ENCODE measurements around the gene ADAMTS17.
"Not testable (repeated sequence)": the region's sequence is repeated elsewhere in the genome, so short reads cannot be mapped to it uniquely, and the experiment has no call there.

Gene ADAMTS17

DNA sequence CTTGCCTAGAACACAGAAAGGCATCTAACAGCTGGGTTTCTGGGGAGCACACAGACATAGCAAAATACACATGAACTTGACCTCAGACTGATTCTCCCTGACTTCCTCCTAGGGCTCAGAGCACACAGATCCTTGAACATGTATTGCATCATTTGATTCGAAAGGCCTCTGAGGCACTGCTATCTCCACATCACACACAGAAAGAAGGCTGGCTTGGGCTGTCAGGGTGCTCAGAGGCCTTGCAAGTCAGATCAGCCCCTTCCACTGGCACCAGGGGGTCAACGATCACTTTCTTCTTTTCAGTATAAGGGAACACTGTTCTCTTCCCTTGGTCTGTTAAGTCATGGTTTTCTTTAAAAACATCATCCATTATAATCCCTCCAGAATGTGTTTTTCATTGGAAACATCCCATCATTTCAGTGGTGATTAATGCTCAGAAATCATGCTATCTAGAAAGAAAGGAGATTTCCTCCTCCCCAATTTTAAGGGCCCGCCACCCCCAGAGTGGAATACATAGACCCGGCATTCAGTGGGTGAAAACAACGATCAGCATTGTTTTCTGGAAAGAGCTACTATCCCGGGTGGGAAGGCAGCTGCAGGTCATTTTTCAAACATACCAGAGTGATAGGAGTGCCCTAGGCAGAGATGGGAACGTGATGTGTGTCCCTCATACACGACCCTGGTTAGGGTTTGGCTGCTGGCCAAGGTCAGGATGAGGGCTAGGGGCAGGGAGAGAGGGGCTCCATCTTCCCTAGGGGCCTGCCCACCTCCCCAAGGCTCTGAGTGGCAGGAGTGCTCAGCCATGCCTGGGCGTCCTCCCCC is 355.3 kb downstream of the ADAMTS17 start:
- in situ Hi-C loops (cut with MboI; ENCODE audit: low pct_unique_long_range_greater_than_20kb, low sequenced_read_pairs): no loop called here

DNA sequence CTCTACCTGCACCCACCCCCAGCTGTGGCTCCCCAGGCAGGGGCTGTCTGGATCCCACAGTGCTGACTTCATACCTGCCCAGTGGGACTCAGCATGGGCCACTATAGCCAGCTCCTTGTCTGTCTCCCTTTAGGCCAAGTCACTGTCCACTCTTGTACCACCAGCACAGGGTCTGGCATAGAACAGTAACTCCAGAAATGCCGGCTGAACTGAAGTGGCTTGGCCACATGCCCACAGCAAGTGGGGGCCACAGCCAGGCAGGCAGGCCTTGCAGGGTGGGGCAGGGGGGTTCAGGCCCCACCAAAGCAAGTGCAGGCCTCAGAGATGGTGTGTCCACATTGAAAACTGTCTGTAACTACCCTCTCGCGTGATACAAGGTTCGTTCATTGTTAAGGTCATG is 355.9 kb downstream of the ADAMTS17 start:
- in situ Hi-C loops (cut with MboI; ENCODE audit: low pct_unique_long_range_greater_than_20kb, low sequenced_read_pairs): no loop called here
- no peak for DNase-seq

More for the DNA sequence above, 355.3 kb downstream of the ADAMTS17 start:
- DNase-seq: peak; percentile 17

DNA sequence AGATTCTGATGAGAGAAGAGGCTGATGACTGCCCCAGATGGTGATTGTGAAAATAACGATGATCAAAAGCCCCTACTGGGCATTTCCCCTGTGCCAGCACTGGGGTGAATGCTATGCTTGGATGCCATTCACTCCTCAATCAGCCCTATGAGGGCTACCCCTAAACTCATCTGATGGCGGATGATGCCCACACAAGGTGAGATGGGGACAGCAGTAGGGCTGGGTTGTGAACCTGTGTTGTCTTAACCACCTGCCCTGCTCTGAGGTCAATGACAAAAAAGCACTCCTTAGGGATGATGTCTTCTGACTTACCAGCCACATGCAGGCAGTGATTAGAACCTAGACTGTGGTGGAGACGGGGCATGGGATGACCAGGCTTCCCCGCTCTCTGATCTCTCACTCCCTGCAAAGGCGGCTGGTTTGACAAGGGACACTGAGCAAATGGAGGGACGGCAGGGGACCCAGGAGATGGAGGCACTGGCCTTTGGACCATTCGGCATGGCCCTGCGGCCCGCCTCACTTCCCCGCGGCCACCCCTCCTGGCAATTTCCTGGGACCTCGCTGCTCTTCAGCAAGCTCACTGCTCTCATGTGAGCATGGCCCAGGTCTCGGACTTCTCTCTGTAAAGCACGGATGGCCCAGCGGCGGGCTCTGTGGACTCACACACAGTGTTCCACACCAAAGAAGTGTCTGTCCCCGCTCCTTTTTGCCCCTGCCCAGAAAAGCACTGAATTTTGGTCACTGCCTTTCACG is 357.1 kb downstream of the ADAMTS17 start:
- in situ Hi-C loops (cut with MboI; ENCODE audit: low pct_unique_long_range_greater_than_20kb, low sequenced_read_pairs): no loop called here
- no peak for DNase-seq

DNA sequence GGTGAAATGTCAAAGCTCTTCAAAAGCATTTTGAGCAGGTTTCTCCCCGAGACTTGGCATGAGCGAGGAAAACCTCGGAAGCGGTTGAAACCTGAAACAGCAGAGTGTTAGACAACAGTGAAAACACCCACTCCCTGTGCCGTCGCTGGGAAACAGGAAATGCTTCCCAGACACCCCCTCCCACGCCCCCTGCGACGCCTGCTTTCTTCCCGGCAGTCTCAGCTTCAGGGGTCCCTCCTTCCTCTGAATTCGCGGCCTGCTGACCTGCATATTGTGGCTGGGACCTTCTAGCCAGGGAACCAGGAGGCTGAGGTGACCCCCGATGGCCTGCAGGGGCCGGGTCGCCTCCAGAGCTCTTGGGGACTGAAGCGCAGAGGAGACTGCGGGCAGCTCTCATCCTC is 357.9 kb downstream of the ADAMTS17 start:
- DNase-seq: no peak
- in situ Hi-C loops (cut with MboI; ENCODE audit: low pct_unique_long_range_greater_than_20kb, low sequenced_read_pairs): no loop called here

DNA sequence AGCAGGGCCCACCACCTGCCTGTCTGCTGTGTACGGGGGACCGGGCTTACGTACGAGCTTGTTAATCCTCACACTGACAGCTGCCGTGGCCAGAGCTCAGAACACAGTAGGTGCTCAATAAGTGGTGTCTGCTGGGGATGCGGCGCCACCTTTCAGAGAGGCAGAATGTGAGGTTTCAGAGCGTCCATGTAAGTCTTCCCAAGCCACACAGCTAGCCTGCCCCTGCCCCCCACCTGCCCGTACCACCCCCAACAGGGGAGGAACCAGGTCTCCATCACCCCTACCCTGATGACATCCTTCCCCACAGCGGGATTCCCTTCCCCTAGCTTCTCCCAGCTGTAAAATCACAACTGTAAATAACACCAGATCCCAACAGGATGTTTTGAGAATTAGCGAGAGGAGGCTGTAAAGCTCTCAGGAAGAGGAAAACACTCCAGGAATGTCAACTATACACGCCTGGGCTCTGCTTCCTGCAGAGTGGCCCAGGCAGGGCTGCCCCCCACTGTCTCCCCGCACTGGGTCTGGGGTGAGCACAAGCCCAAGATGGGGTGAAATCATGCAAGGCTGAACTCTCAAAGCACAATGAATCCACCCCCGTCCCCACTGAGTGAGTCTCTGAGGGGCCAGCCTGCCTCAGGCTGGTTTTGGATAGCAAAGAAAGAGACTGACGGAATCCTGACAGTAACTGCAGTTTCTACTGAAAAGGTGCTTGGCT is 358.4 kb downstream of the ADAMTS17 start:
- no peak for DNase-seq
- in situ Hi-C loops (cut with MboI; ENCODE audit: low pct_unique_long_range_greater_than_20kb, low sequenced_read_pairs): no loop called here

DNA sequence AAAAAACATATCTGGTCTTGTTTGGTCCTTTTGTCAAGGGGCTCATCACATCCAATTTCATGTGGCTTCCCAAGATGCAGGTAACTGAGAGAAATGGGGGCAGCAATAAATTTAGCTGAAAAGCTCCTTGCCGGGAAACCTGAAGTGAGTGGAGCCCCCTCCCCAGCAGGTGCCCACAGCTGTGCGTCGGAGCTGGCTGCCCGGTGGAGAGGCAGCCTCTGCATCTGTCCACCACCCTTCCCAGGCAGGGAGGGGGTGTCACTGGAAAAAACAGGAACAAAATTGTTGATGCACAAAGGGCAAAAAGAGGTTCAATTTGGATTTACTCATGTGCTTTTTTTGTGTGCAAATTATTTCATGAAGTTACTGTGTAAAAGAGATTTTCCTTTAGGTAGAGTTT is 359.1 kb downstream of the ADAMTS17 start:
- no peak for DNase-seq
- in situ Hi-C loops (cut with MboI; ENCODE audit: low pct_unique_long_range_greater_than_20kb, low sequenced_read_pairs): no loop called here

DNA sequence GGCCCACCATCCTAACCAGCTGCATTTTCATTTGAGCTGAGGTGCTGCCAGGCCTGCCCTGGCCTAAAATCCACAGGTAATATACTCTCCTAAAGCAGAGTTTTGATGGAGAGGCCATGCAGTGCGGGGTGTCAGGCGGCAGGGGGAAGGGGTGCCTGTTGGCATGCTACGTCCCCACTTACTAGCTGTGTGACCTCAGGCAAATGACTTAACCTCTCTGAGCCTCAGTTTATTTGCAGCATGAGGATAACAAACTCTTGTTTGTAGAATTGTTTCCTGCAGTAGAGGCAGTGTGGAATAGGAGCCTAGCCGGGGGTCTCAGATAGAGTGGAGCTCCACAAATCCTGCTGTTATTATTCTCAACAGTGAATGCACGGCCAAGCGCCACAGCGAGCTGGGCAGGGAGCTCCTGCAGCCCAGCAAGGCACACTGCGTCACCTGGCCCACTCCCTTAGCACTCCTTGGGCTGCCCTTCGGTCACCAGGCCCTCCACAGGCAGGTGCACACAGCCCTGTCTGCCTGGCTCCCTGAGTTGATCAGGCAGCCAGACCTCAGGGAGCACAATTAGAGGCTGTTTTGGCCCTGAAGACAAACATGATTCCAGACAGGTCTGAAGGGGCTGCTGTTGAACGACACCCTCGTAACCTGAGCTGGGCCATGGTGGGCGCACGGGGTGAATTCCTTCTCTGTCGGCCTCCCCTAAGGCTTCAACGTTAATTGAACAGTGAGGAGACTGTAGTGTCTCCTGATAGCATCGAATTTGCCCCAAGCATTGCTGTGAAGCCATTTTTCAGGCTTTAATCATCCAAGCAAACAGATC is 359.7 kb downstream of the ADAMTS17 start:
- in situ Hi-C loops (cut with MboI; ENCODE audit: low pct_unique_long_range_greater_than_20kb, low sequenced_read_pairs): no loop called here
- DNase-seq: no peak

DNA sequence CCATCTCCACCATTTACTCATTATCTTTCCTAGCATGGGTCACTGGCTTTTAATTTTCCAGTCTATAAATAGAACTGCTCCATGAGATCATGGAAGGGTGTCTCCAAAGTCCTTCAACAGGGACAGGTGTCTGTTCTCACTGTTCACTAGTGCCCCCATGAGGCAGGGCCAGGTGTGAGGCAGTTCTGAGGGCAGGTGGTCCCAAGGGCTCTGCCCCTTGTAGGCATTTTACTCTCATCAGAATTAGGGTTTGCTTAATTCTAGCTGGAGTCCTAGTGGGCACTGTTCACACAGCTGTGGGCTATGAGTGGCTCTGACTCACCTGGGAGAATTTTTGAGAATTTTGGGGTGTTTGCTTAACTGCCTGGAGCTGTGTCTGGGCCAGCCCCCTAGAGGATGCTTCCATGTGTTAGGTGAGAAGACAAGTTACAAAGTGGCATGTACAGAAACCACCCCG is 360.6 kb downstream of the ADAMTS17 start:
- in situ Hi-C loops (cut with MboI; ENCODE audit: low pct_unique_long_range_greater_than_20kb, low sequenced_read_pairs): no loop called here
- DNase-seq: no peak

DNA sequence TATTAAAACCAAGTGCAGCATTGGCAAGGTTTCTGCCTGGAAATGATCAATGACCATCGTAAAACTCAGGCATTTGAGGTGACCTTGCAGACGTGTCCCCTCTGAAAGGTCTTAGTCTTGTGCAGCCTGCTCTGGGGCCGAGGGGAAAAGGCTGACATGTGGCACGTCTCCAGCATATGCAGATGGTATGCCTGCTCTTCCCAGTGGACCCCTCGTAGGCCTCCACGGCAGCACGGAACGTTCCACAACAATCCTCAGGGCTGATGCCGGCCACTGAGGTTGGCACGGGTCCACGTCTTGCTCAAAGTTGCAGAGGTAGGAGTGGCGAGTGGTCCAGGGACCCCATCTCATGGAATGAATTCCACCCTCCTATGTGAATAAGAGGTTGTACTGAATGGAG is 361.0 kb downstream of the ADAMTS17 start:
- in situ Hi-C loops (cut with MboI; ENCODE audit: low pct_unique_long_range_greater_than_20kb, low sequenced_read_pairs): no loop called here
- no peak for DNase-seq

DNA sequence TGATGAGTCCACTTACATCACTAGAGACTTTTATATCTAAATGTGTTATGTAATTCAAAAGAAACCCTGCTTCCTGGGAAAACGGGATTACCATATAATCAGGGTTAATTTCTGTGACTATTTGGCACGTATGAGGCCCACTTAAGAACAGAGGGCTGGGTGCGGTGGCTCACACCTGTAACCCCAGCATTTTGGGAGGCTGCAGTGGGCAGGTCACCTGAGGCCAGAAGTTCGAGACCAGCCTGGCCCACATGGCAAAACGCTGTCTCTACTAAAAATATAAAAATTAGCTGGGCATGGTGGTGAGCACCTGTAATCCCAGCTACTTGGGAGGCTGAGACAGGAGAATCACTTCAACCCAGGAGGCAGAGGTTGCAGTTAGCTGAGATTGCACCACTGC is 361.9 kb downstream of the ADAMTS17 start:
- DNase-seq; in situ Hi-C loops (cut with MboI; ENCODE audit: low pct_unique_long_range_greater_than_20kb, low sequenced_read_pairs): not testable (repeated sequence)

DNA sequence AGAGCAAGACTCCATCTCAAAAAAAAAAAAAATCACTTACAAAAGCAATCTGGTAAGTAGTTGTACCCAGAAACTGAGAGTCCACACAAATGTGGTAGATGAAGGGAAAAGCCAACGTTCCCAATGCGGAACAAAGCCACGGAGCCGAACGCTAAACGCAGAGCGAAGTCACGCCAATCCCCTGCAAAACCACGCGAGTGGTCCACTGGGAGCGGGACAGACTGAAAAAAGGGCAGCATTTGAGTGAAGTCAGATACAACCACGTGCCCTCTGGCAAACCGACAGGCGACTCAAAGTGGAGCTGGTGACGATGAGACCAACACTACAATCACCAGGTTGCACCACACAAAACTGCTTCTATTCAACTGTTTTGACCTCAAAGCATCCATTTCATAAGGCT is 362.4 kb downstream of the ADAMTS17 start:
- DNase-seq: no peak
- in situ Hi-C loops (cut with MboI; ENCODE audit: low pct_unique_long_range_greater_than_20kb, low sequenced_read_pairs): no loop called here

DNA sequence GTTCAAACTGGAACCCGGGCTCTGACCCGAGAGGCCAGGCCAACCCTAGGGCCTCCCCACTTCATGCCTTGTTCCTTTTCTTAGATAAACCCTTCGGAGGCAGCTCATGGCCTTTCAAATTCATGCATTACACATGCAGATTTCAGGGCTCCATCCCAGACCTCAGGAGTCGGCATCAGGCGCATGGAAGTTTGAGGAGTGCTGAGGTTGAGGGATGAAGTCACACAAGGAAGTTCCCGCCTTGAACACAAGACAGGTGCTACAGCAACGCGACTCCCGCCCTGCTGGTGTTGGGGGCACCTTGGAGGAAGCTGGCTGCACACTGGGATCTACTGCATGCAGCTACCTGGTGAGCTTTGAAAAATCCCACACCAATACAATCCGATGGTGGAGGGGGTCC is 363.3 kb downstream of the ADAMTS17 start:
- no peak for DNase-seq
- in situ Hi-C loops (cut with MboI; ENCODE audit: low pct_unique_long_range_greater_than_20kb, low sequenced_read_pairs): no loop called here

DNA sequence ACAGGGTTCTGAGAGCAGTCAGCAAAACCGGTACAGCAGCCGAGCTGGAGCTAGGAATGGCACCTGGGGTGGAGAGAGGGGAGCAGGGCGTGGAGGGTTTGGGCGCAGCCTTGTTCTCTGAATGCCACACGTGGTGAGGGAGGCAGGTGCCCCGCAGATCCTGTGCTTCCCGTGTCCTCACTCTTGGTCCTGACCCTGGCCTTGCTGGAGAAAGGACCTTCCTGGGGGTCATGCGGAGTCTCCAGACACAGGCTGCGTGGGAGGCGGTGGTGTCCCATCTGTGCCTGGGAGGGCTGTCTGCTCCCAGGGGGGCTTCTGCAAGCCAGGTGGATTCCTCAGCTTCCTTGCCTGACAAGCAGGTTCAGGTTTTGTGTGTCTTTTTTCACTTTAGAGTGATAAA is 363.8 kb downstream of the ADAMTS17 start:
- DNase-seq: no peak
- in situ Hi-C loops (cut with MboI; ENCODE audit: low pct_unique_long_range_greater_than_20kb, low sequenced_read_pairs): no loop called here

DNA sequence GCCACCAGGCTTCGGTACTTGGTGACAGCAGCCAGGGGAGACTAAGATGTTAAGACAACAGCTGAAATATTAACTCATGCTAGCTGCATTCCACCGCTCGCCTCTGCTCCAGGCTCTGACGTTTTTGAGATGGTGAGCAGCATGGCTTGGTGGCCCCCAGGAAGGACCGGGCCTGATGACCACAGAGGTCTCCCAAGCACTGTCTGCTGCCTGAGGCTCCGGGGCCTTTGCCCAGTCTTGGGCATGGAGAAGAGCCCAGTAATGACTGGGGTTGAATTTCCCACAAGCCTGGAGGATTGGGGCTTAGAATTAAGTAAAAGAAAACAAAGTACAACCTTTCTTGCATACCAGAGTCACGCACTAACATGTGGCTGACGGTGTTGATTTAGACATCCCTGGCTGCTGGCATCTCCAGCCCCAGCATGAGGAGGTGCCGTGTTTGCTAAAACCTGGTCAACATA is 364.9 kb downstream of the ADAMTS17 start:
- in situ Hi-C loops (cut with MboI; ENCODE audit: low pct_unique_long_range_greater_than_20kb, low sequenced_read_pairs): no loop called here
- no peak for DNase-seq

DNA sequence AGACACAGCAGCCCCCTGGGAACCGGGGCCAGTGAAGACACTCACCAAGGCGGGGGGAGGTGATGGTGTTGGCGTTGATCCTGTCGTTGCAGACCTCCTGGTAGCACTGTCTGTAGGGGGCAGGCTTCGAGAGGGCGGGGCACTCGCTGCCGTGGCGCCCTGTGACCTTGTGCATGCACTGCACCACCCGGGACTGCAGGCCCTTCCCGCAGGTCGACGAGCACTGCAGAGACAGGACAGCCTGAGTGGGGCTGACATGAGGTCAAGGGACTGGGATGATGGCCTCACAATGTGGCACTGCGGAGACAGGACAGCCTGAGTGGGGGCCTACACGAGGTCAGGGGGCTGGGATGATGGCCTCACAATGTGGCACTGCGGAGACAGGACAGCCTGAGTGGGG is 365.8 kb downstream of the ADAMTS17 start:
- in situ Hi-C loops (cut with MboI; ENCODE audit: low pct_unique_long_range_greater_than_20kb, low sequenced_read_pairs): no loop called here
- no peak for DNase-seq

DNA sequence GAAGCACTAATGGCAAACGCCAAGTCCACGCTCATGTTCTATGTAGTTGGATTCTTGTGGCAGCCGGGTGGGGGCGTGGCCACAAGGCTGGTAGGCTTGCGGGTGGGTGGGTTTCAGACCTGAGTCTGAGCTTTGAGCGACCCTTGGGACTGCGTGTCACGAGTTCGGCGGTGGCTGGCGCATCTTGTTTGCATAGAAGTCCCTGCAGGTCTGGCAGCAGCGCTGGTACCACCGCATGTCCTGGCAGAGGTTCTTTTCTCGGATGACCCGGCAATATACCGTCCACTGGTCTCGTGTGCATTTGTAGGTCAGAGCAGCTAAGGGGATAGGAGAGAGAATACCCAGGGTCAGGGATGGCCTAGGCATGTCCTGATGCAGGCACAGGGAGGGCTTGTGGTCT is 367.5 kb downstream of the ADAMTS17 start:
- no peak for DNase-seq
- in situ Hi-C loops (cut with MboI; ENCODE audit: low pct_unique_long_range_greater_than_20kb, low sequenced_read_pairs): no loop called here

DNA sequence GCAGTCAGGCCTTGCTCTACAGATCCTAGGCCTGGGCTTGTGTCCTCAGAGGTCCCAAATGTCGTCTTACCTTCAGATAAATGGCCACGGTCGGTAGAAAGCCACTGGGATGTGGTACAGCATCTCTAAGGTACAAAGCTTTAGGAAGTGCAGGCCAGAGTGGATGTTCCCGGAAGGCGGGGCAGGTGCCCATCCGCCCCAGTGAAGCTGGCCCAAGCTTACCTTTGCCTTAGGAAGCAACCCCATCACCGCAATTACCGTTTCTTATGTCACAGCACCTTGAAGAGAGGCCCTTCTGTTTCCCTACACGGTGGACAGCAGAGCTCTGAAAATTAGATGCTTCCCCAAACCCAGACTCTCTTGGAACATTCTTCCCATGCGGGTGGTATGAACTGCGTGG is 368.4 kb downstream of the ADAMTS17 start:
- in situ Hi-C loops (cut with MboI; ENCODE audit: low pct_unique_long_range_greater_than_20kb, low sequenced_read_pairs): no loop called here
- no peak for DNase-seq

DNA sequence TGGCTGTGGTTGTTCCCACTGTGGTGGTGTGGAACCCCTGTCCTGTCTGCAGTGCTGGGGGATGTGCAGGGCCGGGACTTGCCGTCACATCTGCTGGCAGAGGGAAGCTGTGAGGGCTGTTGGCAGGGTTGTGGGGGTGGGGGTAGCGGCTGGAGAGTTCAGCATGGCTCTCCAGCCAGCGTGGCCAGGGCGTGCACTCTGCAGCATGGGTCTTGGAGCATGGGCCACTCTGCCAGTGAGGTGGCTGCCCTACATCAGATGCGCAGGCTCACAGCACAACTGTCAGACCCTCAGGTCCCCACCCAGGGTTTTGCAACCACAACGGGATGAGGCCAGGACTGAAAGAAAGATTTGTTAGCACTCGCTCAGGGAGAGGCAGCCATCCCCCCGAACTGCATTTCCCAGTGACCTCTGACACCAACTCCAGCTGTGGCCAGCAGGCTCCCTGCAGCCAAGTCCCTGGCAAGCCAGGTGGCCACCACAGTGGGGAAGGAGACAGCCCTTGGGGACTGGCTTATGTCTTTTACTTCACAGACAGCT is 370.8 kb downstream of the ADAMTS17 start:
- no peak for DNase-seq
- in situ Hi-C loops (cut with MboI; ENCODE audit: low pct_unique_long_range_greater_than_20kb, low sequenced_read_pairs): no loop called here

Data from KBM-7 (cell line).